Astrocyte of the spinal cord (primary cell): Measurements from ENCODE around the gene ALB.

Experiments
- DNase-seq: peaks from one replicate; pipeline ENCODE4 v3.0.0; 2011; ENCODE audit warnings: low read depth, low spot score
- H3K4me3 ChIP-seq: 2 replicates; pipeline ENCODE4 v1.5.1; 2011; ENCODE audit warnings: low read depth, mild to moderate bottlenecking, low read length, moderate library complexity
- in situ Hi-C: cut with HindIII; loops from 2 replicates; pipeline ENCODE4 v1.10.0; 2017; ENCODE audit warnings: low sequenced_read_pairs
- TF ChIP-seq, protein P1 (sequence below): IDR thresholded peaks from 2 replicates; pipeline ENCODE4 v1.5.1; 2012; ENCODE audit warnings: low read depth, mild to moderate bottlenecking, low read length, inconsistent platforms

ALB gene

DNA sequence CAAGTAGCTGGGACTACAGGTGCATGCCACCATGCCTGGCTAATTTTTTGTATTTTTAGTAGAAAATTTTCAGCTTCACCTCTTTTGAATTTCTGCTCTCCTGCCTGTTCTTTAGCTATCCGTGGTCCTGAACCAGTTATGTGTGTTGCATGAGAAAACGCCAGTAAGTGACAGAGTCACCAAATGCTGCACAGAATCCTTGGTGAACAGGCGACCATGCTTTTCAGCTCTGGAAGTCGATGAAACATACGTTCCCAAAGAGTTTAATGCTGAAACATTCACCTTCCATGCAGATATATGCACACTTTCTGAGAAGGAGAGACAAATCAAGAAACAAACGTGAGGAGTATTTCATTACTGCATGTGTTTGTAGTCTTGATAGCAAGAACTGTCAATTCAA, 13.9 kb downstream of the ALB start:
- in situ Hi-C loops = no loop called here
- peak; percentile 17 for DNase-seq
- no peak overlapping the region for H3K4me3 ChIP-seq
- TF ChIP-seq, protein P1, sequence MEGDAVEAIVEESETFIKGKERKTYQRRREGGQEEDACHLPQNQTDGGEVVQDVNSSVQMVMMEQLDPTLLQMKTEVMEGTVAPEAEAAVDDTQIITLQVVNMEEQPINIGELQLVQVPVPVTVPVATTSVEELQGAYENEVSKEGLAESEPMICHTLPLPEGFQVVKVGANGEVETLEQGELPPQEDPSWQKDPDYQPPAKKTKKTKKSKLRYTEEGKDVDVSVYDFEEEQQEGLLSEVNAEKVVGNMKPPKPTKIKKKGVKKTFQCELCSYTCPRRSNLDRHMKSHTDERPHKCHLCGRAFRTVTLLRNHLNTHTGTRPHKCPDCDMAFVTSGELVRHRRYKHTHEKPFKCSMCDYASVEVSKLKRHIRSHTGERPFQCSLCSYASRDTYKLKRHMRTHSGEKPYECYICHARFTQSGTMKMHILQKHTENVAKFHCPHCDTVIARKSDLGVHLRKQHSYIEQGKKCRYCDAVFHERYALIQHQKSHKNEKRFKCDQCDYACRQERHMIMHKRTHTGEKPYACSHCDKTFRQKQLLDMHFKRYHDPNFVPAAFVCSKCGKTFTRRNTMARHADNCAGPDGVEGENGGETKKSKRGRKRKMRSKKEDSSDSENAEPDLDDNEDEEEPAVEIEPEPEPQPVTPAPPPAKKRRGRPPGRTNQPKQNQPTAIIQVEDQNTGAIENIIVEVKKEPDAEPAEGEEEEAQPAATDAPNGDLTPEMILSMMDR = no peak

DNA sequence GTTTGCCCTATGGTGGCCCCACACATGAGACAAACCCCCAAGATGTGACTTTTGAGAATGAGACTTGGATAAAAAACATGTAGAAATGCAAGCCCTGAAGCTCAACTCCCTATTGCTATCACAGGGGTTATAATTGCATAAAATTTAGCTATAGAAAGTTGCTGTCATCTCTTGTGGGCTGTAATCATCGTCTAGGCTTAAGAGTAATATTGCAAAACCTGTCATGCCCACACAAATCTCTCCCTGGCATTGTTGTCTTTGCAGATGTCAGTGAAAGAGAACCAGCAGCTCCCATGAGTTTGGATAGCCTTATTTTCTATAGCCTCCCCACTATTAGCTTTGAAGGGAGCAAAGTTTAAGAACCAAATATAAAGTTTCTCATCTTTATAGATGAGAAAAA, 14.6 kb downstream of the ALB start:
- TF ChIP-seq, protein P1 = no peak
- no peak for DNase-seq
- in situ Hi-C loops = no loop called here
- no peak overlapping the region for H3K4me3 ChIP-seq

DNA sequence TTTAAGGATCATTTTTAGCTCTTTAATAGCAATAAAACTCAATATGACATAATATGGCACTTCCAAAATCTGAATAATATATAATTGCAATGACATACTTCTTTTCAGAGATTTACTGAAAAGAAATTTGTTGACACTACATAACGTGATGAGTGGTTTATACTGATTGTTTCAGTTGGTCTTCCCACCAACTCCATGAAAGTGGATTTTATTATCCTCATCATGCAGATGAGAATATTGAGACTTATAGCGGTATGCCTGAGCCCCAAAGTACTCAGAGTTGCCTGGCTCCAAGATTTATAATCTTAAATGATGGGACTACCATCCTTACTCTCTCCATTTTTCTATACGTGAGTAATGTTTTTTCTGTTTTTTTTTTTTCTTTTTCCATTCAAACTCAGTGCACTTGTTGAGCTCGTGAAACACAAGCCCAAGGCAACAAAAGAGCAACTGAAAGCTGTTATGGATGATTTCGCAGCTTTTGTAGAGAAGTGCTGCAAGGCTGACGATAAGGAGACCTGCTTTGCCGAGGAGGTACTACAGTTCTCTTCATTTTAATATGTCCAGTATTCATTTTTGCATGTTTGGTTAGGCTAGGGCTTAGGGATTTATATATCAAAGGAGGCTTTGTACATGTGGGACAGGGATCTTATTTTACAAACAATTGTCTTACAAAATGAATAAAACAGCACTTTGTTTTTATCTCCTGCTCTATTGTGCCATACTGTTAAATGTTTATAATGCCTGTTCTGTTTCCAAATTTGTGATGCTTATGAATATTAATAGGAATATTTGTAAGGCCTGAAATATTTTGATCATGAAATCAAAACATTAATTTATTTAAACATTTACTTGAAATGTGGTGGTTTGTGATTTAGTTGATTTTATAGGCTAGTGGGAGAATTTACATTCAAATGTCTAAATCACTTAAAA, 15.3 kb downstream of the ALB start:
- in situ Hi-C loops = no loop called here
- no peak for DNase-seq
- TF ChIP-seq, protein P1 = no peak
- H3K4me3 ChIP-seq = no peak overlapping the region

DNA sequence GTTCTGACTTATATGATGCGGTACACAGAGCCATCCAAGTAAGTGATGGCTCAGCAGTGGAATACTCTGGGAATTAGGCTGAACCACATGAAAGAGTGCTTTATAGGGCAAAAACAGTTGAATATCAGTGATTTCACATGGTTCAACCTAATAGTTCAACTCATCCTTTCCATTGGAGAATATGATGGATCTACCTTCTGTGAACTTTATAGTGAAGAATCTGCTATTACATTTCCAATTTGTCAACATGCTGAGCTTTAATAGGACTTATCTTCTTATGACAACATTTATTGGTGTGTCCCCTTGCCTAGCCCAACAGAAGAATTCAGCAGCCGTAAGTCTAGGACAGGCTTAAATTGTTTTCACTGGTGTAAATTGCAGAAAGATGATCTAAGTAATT, 16.5 kb downstream of the ALB start:
- no peak for DNase-seq
- TF ChIP-seq, protein P1 = no peak
- in situ Hi-C loops = no loop called here
- H3K4me3 ChIP-seq = no peak overlapping the region

DNA sequence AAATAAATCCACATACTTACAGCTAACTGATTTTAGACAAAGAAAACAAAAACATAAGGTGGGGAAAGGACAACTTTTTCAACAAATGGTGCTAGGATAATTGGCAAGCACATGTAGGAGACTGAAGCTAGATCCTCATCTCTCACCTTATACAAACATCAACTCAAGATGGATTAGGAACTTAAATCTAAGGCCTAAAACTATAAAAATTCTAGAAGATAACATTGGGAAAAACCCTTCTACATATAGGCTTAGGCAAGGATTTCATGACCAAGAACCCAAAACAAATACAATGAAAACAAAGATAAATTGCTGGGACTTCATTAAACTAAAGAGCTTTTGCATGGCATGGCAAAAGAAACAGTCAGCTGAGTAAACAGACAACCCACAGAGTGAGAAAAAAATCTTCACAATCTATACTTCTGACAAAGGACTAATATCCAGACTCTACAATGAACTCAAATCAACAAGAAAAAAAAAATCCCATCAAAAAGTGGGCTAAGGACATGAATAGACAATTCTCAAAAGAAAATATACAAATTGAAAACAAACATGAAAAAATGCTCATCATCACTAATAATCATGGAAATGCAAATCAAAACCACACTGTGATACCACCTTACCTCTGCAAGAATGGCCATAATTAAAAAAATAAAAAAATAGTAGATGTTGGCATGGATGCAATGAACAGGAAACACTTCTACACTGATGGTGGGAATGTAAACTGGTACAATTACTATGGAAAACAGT, 17.8 kb downstream of the ALB start:
- TF ChIP-seq, protein P1 = no peak
- DNase-seq = no peak
- in situ Hi-C loops = no loop called here
- no peak overlapping the region for H3K4me3 ChIP-seq

DNA sequence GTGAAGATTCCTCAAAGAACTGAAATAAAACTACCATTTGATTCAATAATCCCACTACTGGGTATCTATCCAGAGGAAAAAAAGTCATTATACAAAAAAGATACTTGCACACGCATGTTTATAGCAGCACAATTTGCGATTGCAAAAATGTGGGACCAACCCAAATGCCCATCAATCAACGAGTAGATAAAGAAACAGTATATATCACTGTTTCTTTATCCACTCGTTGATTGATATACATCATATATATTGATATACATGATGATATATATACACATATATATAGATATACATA, 18.3 kb downstream of the ALB start:
- no peak for DNase-seq
- no peak overlapping the region for H3K4me3 ChIP-seq
- in situ Hi-C loops = no loop called here
- TF ChIP-seq, protein P1 = no peak
